Muscle of leg (tissue), 11 donors: Measurements from ENCODE around the gene TBX15. TPM values are rescaled to one million over a fixed set of nuclear protein-coding genes. Genes with fewer than 3 reads are reported as not detected.
"Not testable (repeated sequence)": the region's sequence is repeated elsewhere in the genome, so short reads cannot be mapped to it uniquely, and the experiment has no call there.

Experiments
- DNase-seq: peaks from one replicate; pipeline ENCODE4 v3.0.0; 2013
- H3K27ac ChIP-seq: one replicate; pipeline ENCODE4 v1.5.1; 2013; ENCODE audit warnings: mild to moderate bottlenecking, low read length, control low read depth
- H3K27me3 ChIP-seq: one replicate; pipeline ENCODE4 v1.6.1; 2013; ENCODE audit warnings: low read length; ENCODE audit not compliant: control insufficient read depth, insufficient read depth
- H3K36me3 ChIP-seq: one replicate; pipeline ENCODE4 v1.6.1; 2013; ENCODE audit warnings: low read length; ENCODE audit not compliant: control insufficient read depth, insufficient read depth
- H3K4me1 ChIP-seq: one replicate; pipeline ENCODE4 v1.6.1; 2013; ENCODE audit warnings: low read length; ENCODE audit not compliant: control insufficient read depth, insufficient read depth
- H3K4me3 ChIP-seq: one replicate; pipeline ENCODE4 v1.5.1; 2013; ENCODE audit warnings: low read length, control low read depth
- H3K9me3 ChIP-seq: replicated peaks from 2 replicates; pipeline ENCODE4 v1.6.1; 2013; ENCODE audit warnings: low read depth, low read length; ENCODE audit not compliant: control insufficient read depth
- WGBS: methylation state at CpG from one replicate; pipeline ENCODE4 v1.1.5; 2013; ENCODE audit warnings: missing lambda C conversion rate; ENCODE audit not compliant: insufficient coverage; 5-methylcytosine and 5-hydroxymethylcytosine counted together
- polyA plus RNA-seq, 8 donors: library from polyadenylated mRNA; unstranded; fragments of 120-200 nt; gene quantifications; one replicate each; pipeline versions ENCODE4 v1.2.1 to v1.2.3, GENCODE V29; 2013; ENCODE audit warnings: inconsistent platforms in 1 of 8, low replicate concordance in 1 of 8; ENCODE audit not compliant: insufficient read length in 8 of 8, insufficient read depth in 1 of 8
- total RNA-seq: library from RNA; stranded (reverse); fragments of 120-200 nt; gene quantifications from one replicate; pipeline ENCODE4 v1.2.4, GENCODE V29; 2013

The TBX15 gene
- total and polyA plus RNA-seq, 9 donors = 41.4 to 72.7 (median 53.8) TPM

DNA sequence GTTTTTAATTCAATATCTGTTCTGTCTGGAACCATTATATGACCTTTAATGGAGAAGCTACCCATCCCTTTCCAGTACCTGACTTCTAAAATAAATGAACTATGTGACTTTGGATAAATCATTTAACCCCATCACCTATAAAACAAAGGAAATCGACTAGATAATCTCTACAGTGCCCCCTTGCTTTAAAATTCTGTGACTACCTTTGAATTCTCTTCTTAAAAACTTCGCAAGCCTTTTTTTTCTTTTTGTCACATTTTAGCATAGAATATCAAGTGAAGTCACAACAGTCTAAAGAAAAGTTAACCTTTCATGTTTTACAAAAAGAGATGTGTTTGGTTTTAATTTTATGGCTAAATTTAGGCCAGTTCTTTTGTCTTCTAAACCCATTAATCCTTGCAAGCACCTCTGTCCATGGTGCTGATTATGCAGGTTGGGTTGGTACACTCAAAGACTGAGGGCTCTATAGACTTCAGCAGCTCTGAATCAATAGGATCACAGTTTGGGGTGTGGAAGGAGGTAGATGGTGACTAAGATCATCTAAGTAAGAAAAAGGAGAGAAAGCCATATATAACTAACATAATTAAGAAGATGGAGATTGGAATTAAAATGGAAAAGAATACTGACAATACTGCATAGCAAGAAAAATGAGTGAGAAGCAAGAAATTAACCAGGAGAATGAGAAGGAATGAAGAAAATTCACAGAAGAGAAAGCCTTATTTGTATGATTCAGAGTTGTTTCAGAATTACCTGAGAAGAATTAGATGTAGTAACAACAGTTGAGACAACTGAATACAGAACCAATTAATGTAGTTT, 59.2 kb downstream of the TBX15 start:
- peak; percentile 74 for DNase-seq

DNA sequence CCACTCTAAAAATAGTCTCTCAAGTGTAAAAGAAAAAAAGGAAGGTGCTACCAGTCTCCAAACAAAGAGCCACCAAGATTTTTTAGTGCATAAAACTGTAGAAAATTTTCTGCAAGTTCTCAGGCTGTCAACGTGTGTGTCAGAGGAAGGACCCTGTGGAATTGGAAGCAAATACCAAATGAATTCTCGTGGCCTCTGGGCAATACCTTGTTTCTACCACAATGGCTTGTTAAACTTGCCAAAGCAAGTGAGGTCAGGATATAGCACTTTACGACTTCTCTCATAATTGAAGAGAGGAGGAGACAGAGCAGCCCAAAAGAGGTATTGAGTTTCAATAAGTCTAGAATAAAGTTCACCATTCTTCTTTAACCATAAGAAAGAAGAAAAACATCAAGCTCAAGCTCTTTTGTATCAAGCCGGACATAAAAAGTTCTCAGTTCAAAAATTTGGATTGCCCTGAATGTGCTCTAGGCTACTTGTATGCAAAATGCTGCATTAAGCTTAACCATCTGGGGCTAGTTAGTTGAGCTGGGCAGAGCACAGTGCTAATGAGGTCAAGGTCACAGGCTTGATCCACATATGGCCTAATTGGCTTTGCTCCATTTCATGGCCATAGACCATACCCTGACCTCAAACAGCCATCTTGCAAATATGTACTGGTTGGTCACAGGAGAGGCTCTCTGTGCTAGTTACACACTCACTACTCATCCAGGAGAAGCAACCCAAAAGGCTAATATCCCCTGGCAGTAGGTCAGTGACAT, 60.5 kb downstream of the TBX15 start:
- Histone ChIP-seq H3K4me1 (peaks cover 6% of the 10 kb centered on the region), H3K27me3 (no peaks in the 10 kb centered on the region), H3K4me3 (no peak overlapping the region), H3K27ac (no peak overlapping the region), H3K36me3 (peaks cover 33% of the 10 kb centered on the region), H3K9me3 (no peaks in the 10 kb centered on the region)
- WGBS = 58% methylated on average over 2 of the region's 4 CpGs
- no peak for DNase-seq

More for the DNA sequence above, 59.2 kb downstream of the TBX15 start:
- H3K36me3 ChIP-seq = peaks cover 24% of the 10 kb centered on the region
- H3K4me3 ChIP-seq = no peak overlapping the region
- peaks cover 9% of the 10 kb centered on the region for H3K4me1 ChIP-seq
- H3K27me3 ChIP-seq = no peaks in the 10 kb centered on the region
- WGBS = no CpG with 5 or more reads among the region's 2 CpGs
- H3K27ac ChIP-seq = no peak overlapping the region
- no peaks in the 10 kb centered on the region for H3K9me3 ChIP-seq

DNA sequence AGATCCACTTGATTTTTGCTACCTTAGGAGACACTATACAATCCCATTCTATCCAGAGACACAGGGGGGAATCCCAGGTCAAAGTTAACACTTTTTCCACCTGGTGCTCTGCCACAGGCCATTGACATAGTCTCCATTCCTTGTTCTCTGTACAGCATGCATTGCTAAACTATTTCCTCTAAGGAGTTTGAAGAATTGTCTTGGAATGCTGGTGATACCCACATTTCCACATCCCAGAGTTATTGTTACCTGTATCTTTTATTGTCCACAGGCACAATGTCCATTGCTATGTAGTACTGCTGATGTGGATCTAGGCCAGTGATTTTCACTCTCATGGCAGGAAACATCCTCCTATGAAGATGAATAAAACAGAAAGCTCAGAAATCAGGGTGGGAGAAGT, 61.9 kb downstream of the TBX15 start:
- H3K4me3 ChIP-seq = no peak overlapping the region
- no peaks in the 10 kb centered on the region for H3K27me3 ChIP-seq
- H3K27ac ChIP-seq = no peak overlapping the region
- no peaks in the 10 kb centered on the region for H3K9me3 ChIP-seq
- peaks cover 36% of the 10 kb centered on the region for H3K36me3 ChIP-seq
- no peak for DNase-seq
- H3K4me1 ChIP-seq = peaks cover 3% of the 10 kb centered on the region

DNA sequence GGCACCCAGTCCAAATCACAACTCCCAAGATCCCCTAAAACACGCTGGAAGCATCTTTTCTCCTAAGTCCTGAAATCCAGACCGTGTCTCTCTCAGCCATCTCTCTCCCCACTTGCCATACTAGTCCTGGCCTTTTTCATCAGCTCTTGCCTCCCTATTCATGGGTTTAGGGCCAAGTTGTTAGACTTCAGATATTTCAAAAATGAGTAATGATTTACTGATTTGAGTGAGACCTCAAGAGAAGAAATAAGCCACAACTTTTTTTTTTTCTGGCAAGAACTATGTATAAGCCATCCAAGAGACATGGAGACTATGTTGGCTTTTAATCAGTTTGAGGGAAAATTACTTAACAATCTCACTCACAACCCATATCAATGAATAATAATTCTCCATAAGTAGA, 62.5 kb downstream of the TBX15 start:
- no peak overlapping the region for H3K4me3 ChIP-seq
- H3K36me3 ChIP-seq = peaks cover 36% of the 10 kb centered on the region
- WGBS = 0% methylated on average over 1 of the region's 2 CpGs
- H3K9me3 ChIP-seq = no peaks in the 10 kb centered on the region
- no peak for DNase-seq
- peaks cover 3% of the 10 kb centered on the region for H3K4me1 ChIP-seq
- H3K27ac ChIP-seq = no peak overlapping the region
- no peaks in the 10 kb centered on the region for H3K27me3 ChIP-seq

DNA sequence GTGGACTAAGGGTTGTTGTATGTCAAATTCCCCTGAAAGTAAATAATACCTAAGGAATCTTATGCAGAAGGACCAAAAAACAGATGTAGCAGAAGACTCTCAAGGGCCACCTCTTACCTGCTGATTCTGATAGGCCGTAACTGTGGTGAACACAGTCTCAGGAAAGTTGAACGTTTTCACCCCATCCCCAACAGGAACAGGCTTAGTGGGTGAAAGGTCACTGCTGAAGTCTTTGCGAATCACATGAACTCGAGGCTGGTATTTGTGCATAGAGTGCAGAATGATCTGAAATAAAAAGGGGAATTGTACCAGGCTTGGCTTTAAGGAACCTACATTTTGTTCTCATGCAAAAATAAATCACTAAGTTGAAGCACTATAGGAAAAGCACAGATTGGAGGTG, 64.8 kb downstream of the TBX15 start:
- Histone ChIP-seq H3K4me1 (peaks cover 3% of the 10 kb centered on the region), H3K27me3 (no peaks in the 10 kb centered on the region), H3K9me3 (no peaks in the 10 kb centered on the region), H3K36me3 (peaks cover 48% of the 10 kb centered on the region), H3K4me3 (no peak overlapping the region), H3K27ac (no peak overlapping the region)
- WGBS = 0% methylated on average over 1 of the region's 4 CpGs
- DNase-seq = no peak

DNA sequence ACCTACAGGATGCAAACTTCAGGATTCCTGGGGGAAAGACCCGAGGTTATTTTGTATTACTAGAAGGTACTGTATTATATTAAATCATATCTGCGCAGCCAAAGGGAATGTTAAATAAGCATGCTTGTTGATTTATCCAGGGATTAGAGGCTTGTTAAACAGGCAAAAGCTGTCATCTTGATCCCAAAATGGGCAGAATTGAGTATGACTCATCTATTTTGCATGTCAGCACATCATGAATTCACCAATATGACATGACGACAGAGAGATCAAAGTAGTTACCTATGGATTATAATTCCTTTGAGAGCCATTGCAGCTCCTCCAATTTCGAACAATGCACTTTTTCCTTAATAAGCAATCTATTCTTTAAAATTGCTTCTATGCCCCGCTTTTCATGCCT, 66.1 kb downstream of the TBX15 start:
- Histone ChIP-seq H3K4me3 (no peak overlapping the region), H3K36me3 (peaks cover 54% of the 10 kb centered on the region), H3K9me3 (no peaks in the 10 kb centered on the region), H3K27ac (no peak overlapping the region), H3K27me3 (no peaks in the 10 kb centered on the region), H3K4me1 (no peaks in the 10 kb centered on the region)
- no peak for DNase-seq
- no CpG with 5 or more reads among the region's 5 CpGs for WGBS

DNA sequence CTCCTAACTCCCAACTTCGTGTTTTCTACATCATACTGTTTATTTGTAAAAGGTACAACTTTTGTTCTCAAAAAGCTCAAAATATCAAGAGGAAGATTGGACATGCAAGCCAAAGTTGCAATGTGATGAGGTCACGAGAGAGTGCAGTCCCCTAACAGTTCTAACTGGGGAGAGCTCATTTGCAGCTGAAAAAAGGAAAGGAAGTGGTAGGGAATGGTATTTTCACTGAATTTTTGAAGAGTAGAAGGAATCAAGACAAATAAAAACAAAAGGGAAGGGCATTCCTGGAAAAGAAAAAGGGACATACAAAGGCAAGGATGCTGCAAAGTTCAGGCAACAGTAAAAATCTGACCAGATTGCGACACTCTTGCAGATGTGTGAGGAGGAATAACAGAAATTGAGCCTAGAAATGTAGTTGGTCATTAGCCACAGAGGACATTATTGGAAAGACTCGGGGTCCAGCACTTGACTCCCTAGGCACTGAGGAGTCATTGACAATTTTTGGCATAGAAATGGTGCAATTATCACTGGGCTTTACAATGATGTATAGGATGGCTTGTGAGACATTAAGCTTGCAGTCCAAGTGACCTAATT, 67.9 kb downstream of the TBX15 start:
- Histone ChIP-seq H3K36me3 (peaks cover 50% of the 10 kb centered on the region), H3K4me3 (no peak overlapping the region), H3K9me3 (no peaks in the 10 kb centered on the region), H3K4me1 (no peaks in the 10 kb centered on the region), H3K27ac (no peak overlapping the region), H3K27me3 (no peaks in the 10 kb centered on the region)
- peak; percentile 86 for DNase-seq
- 48% methylated on average over 3 of the region's 4 CpGs for WGBS

DNA sequence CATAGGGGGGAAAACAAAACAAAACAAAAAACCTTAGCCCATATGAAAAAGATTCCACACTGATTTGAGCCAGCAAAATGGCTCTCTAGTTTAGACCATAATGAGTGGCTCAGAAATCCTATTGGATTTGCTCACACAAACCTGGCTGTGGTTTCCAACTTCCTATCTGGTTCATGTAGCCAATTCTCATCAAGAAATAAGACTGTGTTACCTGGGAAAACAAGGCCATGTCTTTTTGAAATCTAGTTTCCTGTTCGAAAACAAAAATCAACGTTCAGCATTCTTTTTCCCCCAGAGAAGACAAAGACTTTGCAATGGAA, 69.2 kb downstream of the TBX15 start:
- Histone ChIP-seq H3K4me1 (no peaks in the 10 kb centered on the region), H3K4me3 (no peak overlapping the region), H3K9me3 (no peaks in the 10 kb centered on the region), H3K36me3 (peaks cover 51% of the 10 kb centered on the region), H3K27me3 (no peaks in the 10 kb centered on the region), H3K27ac (peak overlapping the region; percentile 10)
- DNase-seq = peak; percentile 67
- WGBS = no CpG with 5 or more reads among the region's 2 CpGs

DNA sequence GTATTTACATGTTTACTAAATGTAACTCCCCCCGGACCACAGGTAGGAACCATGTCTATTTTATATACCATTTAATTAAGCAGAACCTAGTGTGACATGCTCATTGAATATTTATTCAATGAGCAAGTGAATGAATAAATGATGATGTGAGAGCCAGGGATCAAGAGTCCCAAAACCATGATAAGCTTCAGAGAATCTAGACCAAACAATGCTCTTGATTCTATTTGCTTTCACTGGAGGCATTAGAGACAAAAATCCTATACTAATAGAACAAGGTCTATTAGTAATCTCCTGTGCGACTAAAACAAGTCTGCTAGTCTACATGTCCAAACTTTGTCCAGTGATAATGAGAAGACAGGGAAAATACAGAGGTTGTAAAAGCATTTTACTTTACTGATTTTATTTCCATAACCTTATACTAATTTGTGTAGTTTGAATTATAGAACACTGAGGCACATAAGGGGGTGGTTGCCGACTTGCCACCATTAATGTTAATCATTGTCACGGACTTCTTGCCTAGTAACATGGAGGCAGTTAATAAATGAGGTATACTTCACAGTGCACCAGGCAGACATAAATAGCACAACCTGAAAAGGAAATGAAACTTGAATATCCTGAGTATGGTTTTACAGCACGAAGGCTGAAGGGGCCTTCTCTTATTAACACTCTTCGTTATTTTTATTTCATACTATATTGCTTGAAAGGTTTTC, 69.8 kb downstream of the TBX15 start:
- Histone ChIP-seq H3K27me3 (no peaks in the 10 kb centered on the region), H3K4me3 (no peak overlapping the region), H3K9me3 (no peaks in the 10 kb centered on the region), H3K4me1 (no peaks in the 10 kb centered on the region), H3K27ac (peak overlapping the region; percentile 23), H3K36me3 (peaks cover 52% of the 10 kb centered on the region)
- DNase-seq = no peak
- WGBS = no CpG with 5 or more reads among the region's 6 CpGs

DNA sequence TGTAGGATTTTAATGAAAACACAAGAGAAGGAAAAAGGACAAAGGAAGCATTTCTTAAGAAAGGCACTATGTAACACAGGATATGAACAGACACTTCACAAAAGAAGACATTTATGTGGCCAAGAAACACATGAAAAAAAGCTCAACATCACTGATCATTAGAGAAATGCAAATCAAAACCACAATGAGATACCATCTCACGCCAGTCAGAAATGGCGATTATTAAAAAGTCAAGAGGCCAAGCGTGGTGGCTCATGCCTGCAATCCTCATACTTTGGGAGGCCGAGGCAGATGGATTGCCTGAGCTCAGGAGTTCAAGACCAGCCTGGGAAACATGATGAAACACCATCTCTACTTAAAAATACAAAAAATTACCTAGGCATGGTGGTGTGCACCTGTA, 71.8 kb downstream of the TBX15 start:
- H3K36me3 ChIP-seq = peaks cover 44% of the 10 kb centered on the region
- H3K9me3 ChIP-seq, H3K27me3 ChIP-seq, H3K4me1 ChIP-seq, H3K27ac ChIP-seq, DNase-seq, H3K4me3 ChIP-seq: not testable (repeated sequence)
- WGBS = 87% methylated on average over 3 of the region's 4 CpGs
